GM19025 (cell line): ENCODE measurements around the gene ITPR3.

Experiments used
- ATAC-seq: cut with Tn5 transposase; IDR thresholded peaks from one replicate; pipeline ENCODE4 v1.9.1; 2021; ENCODE audit warnings: mild to moderate bottlenecking, low read depth, moderate library complexity; ENCODE audit not compliant: unreplicated experiment

Gene ITPR3

GRCh38 chr6:33744895-33745546 is 123.9 kb downstream of the ITPR3 start:
- no peak for ATAC-seq

DNA sequence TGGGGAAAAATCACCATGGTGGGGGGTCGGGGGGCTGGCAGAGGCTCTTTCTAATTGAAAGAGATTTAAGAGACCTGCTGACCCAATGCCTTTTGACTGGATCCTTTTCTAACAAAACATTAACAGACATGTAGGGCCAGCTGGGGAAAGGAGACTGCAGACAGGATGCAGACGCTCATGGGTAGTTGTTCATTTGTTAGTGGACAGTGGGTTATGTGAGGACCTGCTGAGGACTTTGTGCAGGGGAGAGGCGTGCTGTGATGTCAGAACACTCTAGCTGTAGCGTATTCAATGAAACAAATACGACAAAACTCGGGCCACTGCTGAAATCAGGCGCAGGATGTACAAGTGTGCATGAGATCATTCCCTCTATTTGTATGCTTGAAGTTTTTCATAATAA is 124.4 kb downstream of the ITPR3 start:
- no peak for ATAC-seq
